HCT116 (cell line): Measurements from ENCODE around the gene IPO13. TPM values are rescaled to one million over a fixed set of nuclear protein-coding genes. Genes with fewer than 3 reads are reported as not detected.

Source experiments
- ATAC-seq: fragments of 200-7000 bp; cut with Tn5 transposase; 2 replicates; pipeline ENCODE4 v1.9.1; 2020; ENCODE audit warnings: mild to moderate bottlenecking, moderate library complexity
- BruUV-seq: library from RNA; stranded (reverse); fragments of 400-500 nt; replicated peaks from 2 replicates; lab custom pipeline; 2021; lab: Mats Ljungman, UMichigan
- CTCF ChIA-PET: fragments of 300-600 bp; sonication (Branson Sonifier 250); formaldehyde crosslinking; loops from one replicate; lab custom pipeline; 2021; ENCODE audit warnings: antibody characterized with exemption; lab: Charles Lee
- POLR2A ChIA-PET: fragments of 300-600, 350-600 bp; sonication (Branson Sonifier 250); formaldehyde crosslinking; loops from one replicate; lab custom pipeline; 2021; ENCODE audit warnings: antibody characterized with exemption; lab: Charles Lee
- RAD21 ChIA-PET, 2 experiments: fragments of 300-600 bp; sonication (Branson Sonifier 250); formaldehyde crosslinking; loops; one replicate each; lab custom pipeline; 2023; ENCODE audit warnings: low total read pairs in 2 of 2; ENCODE audit not compliant: uncharacterized antibody in 2 of 2, unreplicated experiment in 2 of 2, low non-redundant PET in 1 of 2; lab: Charles Lee
- DNase-seq: peaks from one replicate; pipeline ENCODE4 v3.0.0-alpha.2; 2010; ENCODE audit warnings: low read depth, low spot score
- H2AFZ ChIP-seq: fragments of 200-600 bp; shearing (Covaris generic), sonication (generic); 2 replicates; pipeline ENCODE4 v1.6.1; 2017; ENCODE audit warnings: low read depth, mixed run types, mixed read lengths, antibody characterized with exemption, low read length; ENCODE audit not compliant: poor library complexity, severe bottlenecking
- H3K27ac ChIP-seq: 2 replicates; pipeline ENCODE4 v1.5.1; 2012; ENCODE audit warnings: low read depth, low read length
- H3K27me3 ChIP-seq: fragments of 200-600 bp; sonication (generic); 2 replicates; pipeline ENCODE4 v1.6.1; 2016; ENCODE audit warnings: mixed run types, low read length, mixed read lengths; ENCODE audit not compliant: insufficient read depth
- H3K36me3 ChIP-seq, 2 experiments: fragments of 200-500 bp in 1 of 2; fragments of 200-600 bp in 1 of 2; sonication (Bioruptor generic) in 1 of 2; sonication (generic) in 1 of 2; 2 replicates each; pipeline versions ENCODE4 v1.5.1 to v1.6.1; 2014 to 2016; ENCODE audit warnings: low read length in 2 of 2, inconsistent platforms in 1 of 2, mixed read lengths in 1 of 2, mixed run types in 1 of 2; ENCODE audit not compliant: insufficient read depth in 2 of 2, control insufficient read depth in 1 of 2
- H3K4me1 ChIP-seq, 2 experiments: fragments of 200-600 bp in 1 of 2; sonication (generic) in 1 of 2; 2 replicates each; pipeline versions ENCODE4 v1.5.1 to v1.6.1; 2012 to 2017; ENCODE audit warnings: low read length in 2 of 2, inconsistent platforms in 1 of 2, mild to moderate bottlenecking in 1 of 2, mixed read lengths in 1 of 2, mixed run types in 1 of 2, moderate library complexity in 1 of 2; ENCODE audit not compliant: insufficient read depth in 2 of 2, control insufficient read depth in 1 of 2
- H3K4me2 ChIP-seq: fragments of 200-600 bp; sonication (generic); 2 replicates; pipeline ENCODE4 v1.6.1; 2017; ENCODE audit warnings: mixed run types, low read length, mixed read lengths
- H3K4me3 ChIP-seq, 2 experiments: fragments of 200-600 bp in 1 of 2; sonication (generic) in 1 of 2; replicated peaks in 1 of 2; 2 replicates each; pipeline ENCODE4 v1.5.1; 2011 to 2016; ENCODE audit warnings: low read length in 2 of 2, control low read depth in 1 of 2, low read depth in 1 of 2, mild to moderate bottlenecking in 1 of 2, mixed read lengths in 1 of 2, mixed run types in 1 of 2
- H3K79me2 ChIP-seq: fragments of 200-600 bp; sonication (generic); 2 replicates; pipeline ENCODE4 v1.6.1; 2017; ENCODE audit warnings: mild to moderate bottlenecking, mixed run types, low read length, moderate library complexity, mixed read lengths; ENCODE audit not compliant: insufficient read depth
- H3K9ac ChIP-seq: fragments of 200-600 bp; sonication (generic); 2 replicates; pipeline ENCODE4 v1.6.1; 2016; ENCODE audit warnings: low read length, mixed read lengths
- H3K9me2 ChIP-seq: fragments of 200-600 bp; sonication (generic), shearing (Covaris generic); 2 replicates; pipeline ENCODE4 v1.6.1; 2017; ENCODE audit warnings: mixed run types, mild to moderate bottlenecking, moderate library complexity; ENCODE audit not compliant: insufficient read depth
- H3K9me3 ChIP-seq, 2 experiments: fragments of 200-500 bp in 1 of 2; fragments of 200-600 bp in 1 of 2; sonication (Bioruptor generic) in 1 of 2; sonication (generic) in 1 of 2; 2 replicates each; pipeline ENCODE4 v1.6.1; 2014 to 2017; ENCODE audit warnings: low read length in 2 of 2, mixed read lengths in 2 of 2, inconsistent platforms in 1 of 2, low read depth in 1 of 2, mild to moderate bottlenecking in 1 of 2, mixed run types in 1 of 2, moderate library complexity in 1 of 2; ENCODE audit not compliant: control insufficient read depth in 1 of 2, insufficient read depth in 1 of 2
- H4K20me1 ChIP-seq: fragments of 200-600 bp; sonication (generic), shearing (Covaris generic); 2 replicates; pipeline ENCODE4 v1.6.1; 2017; ENCODE audit warnings: mixed run types, mild to moderate bottlenecking, moderate library complexity; ENCODE audit not compliant: insufficient read depth
- CBX3 ChIP-seq: IDR thresholded peaks from 2 replicates; pipeline ENCODE4 v1.6.1; 2012; ENCODE audit warnings: low read depth
- EGR1 ChIP-seq: IDR thresholded peaks from 2 replicates; pipeline ENCODE4 v1.6.1; 2012; ENCODE audit warnings: low read depth
- EZH2phosphoT487 ChIP-seq: fragments of 200-600 bp; IDR thresholded peaks from 2 replicates; pipeline ENCODE4 v1.6.1; 2018; ENCODE audit warnings: antibody characterized with exemption, borderline replicate concordance
- FOSL1 ChIP-seq: IDR thresholded peaks from 2 replicates; pipeline ENCODE4 v1.6.1; 2012; ENCODE audit warnings: low read depth
- JUND ChIP-seq: IDR thresholded peaks from 2 replicates; pipeline ENCODE4 v1.6.1; 2012
- POLR2A ChIP-seq: IDR thresholded peaks from 2 replicates; pipeline ENCODE4 v1.7.0; 2011; ENCODE audit warnings: borderline replicate concordance; ENCODE audit not compliant: insufficient read depth, insufficient read length; ENCODE audit errors: extremely low read depth
- SP1 ChIP-seq: IDR thresholded peaks from 2 replicates; pipeline ENCODE4 v1.6.1; 2012; ENCODE audit warnings: low read depth
- SRF ChIP-seq: IDR thresholded peaks from 2 replicates; pipeline ENCODE4 v1.6.1; 2012; ENCODE audit warnings: low read depth
- TCF7L2 ChIP-seq: IDR thresholded peaks from 2 replicates; pipeline ENCODE4 v1.7.0; 2011; ENCODE audit warnings: borderline replicate concordance, inconsistent platforms; ENCODE audit not compliant: insufficient read depth, insufficient read length; ENCODE audit errors: extremely low read depth
- ZFX ChIP-seq: fragments of 450-650 bp; IDR thresholded peaks from 2 replicates; pipeline ENCODE4 v1.6.1; 2017
- intact Hi-C: fragments of 100-400 bp; cut with micrococcal nuclease; formaldehyde crosslinking; loops from 2 replicates; pipeline ENCODE4 v1.10.0; 2022
- total RNA-seq: library from RNA; stranded (reverse); gene quantifications from one replicate; pipeline ENCODE4 v1.2.1, GENCODE V29; 2021; ENCODE audit not compliant: unreplicated experiment
- TF ChIP-seq, protein P1 (sequence below): IDR thresholded peaks from 2 replicates; pipeline ENCODE4 v1.6.1; 2012; ENCODE audit warnings: low read depth
- TF ChIP-seq, protein P2 (sequence below): IDR thresholded peaks from 2 replicates; pipeline ENCODE4 v1.6.1; 2012
- TF ChIP-seq, protein P3 (sequence below): IDR thresholded peaks from 2 replicates; pipeline ENCODE4 v1.6.1; 2011; ENCODE audit warnings: mild to moderate bottlenecking, low read length, moderate library complexity; ENCODE audit not compliant: insufficient replicate concordance; ENCODE audit errors: extremely low read depth

Gene IPO13
- total RNA-seq, 1 experiment from 2014 or later: 18.7 TPM

DNA sequence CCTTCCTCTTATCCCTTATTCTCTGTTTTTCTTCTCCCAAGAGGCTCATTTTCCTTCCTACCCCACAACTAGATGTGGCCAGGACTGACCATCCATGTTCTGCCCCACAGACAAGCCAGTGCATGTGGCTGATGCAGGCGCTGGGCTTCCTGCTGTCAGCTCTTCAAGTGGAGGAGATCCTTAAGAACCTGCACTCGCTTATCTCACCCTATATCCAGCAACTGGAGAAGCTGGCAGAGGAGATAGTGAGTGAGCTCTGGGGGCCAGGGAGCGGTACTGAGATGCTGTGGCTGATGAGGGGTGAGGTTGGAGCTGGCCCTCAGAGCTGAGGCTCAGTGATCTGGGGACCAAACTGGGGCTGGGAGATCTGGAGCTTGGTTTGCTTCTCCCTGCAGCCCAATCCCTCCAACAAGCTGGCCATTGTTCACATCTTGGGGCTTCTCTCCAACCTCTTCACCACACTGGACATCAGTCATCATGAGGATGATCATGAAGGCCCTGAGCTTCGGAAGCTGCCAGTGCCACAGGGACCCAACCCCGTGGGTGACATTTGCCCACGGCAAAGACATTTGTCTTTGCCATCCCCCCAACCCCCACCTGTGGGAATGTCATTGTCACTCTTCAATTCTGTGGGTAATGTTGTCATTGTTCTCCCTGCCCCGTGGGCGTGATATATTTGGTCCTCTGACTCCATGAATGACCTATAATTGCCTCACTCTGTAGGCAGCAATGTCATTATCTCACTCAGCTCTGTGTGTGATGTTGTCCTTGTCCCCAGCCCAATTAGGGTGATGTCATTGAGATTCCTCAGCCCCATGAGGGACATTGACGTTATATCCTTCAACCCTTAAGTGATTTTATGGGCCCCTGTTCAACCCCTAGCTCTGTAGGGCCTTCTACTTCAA is 11.9 kb downstream of the IPO13 start:
- CTCF ChIA-PET: no interaction called here

More for the DNA sequence above, 11.9 kb downstream of the IPO13 start:
- POLR2A ChIA-PET: no interaction called here
- Histone ChIP-seq H3K4me1 (no peaks in the 10 kb centered on the region), H3K4me2 (no peak overlapping the region), H3K36me3 (peaks cover 0 to 4% of the 10 kb centered on the region in 2 experiments; a peak in 2 of 4 replicates), H3K27ac (no peak overlapping the region)
- BruUV-seq: no TSS peak
- TF ChIP-seq FOSL1 (no peak), ZFX (no peak), POLR2A (no peak), JUND (no peak), CBX3 (no peak), SP1 (no peak), EZH2phosphoT487 (no peak), EGR1 (no peak), TCF7L2 (no peak), SRF (no peak)
- TF ChIP-seq, protein P1, sequence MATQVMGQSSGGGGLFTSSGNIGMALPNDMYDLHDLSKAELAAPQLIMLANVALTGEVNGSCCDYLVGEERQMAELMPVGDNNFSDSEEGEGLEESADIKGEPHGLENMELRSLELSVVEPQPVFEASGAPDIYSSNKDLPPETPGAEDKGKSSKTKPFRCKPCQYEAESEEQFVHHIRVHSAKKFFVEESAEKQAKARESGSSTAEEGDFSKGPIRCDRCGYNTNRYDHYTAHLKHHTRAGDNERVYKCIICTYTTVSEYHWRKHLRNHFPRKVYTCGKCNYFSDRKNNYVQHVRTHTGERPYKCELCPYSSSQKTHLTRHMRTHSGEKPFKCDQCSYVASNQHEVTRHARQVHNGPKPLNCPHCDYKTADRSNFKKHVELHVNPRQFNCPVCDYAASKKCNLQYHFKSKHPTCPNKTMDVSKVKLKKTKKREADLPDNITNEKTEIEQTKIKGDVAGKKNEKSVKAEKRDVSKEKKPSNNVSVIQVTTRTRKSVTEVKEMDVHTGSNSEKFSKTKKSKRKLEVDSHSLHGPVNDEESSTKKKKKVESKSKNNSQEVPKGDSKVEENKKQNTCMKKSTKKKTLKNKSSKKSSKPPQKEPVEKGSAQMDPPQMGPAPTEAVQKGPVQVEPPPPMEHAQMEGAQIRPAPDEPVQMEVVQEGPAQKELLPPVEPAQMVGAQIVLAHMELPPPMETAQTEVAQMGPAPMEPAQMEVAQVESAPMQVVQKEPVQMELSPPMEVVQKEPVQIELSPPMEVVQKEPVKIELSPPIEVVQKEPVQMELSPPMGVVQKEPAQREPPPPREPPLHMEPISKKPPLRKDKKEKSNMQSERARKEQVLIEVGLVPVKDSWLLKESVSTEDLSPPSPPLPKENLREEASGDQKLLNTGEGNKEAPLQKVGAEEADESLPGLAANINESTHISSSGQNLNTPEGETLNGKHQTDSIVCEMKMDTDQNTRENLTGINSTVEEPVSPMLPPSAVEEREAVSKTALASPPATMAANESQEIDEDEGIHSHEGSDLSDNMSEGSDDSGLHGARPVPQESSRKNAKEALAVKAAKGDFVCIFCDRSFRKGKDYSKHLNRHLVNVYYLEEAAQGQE: no peak
- TF ChIP-seq, protein P2, sequence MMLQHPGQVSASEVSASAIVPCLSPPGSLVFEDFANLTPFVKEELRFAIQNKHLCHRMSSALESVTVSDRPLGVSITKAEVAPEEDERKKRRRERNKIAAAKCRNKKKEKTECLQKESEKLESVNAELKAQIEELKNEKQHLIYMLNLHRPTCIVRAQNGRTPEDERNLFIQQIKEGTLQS: no peak
- TF ChIP-seq, protein P3, sequence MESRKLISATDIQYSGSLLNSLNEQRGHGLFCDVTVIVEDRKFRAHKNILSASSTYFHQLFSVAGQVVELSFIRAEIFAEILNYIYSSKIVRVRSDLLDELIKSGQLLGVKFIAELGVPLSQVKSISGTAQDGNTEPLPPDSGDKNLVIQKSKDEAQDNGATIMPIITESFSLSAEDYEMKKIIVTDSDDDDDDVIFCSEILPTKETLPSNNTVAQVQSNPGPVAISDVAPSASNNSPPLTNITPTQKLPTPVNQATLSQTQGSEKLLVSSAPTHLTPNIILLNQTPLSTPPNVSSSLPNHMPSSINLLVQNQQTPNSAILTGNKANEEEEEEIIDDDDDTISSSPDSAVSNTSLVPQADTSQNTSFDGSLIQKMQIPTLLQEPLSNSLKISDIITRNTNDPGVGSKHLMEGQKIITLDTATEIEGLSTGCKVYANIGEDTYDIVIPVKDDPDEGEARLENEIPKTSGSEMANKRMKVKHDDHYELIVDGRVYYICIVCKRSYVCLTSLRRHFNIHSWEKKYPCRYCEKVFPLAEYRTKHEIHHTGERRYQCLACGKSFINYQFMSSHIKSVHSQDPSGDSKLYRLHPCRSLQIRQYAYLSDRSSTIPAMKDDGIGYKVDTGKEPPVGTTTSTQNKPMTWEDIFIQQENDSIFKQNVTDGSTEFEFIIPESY: no peak
- TF ChIP-seq, all 23 proteins: peak for 0
- Histone ChIP-seq H3K9me2 (no peaks in the 10 kb centered on the region), H3K9ac (no peak overlapping the region), H3K9me3 (no peaks in the 10 kb centered on the region), H2AFZ (no peak overlapping the region), H3K27me3 (no peaks in the 10 kb centered on the region), H4K20me1 (no peaks in the 10 kb centered on the region), H3K79me2 (no peaks in the 10 kb centered on the region), H3K4me3 (no peak overlapping the region)
- DNase-seq: no peak
- RAD21 ChIA-PET: no interaction called here
- intact Hi-C loops: no loop called here
- no peak for ATAC-seq
